A673 (cell line): ENCODE data around the gene NKIRAS2. TPM values are rescaled to one million over a fixed set of nuclear protein-coding genes. Genes with fewer than 3 reads are reported as not detected.
A peak's percentile ranks its signal among the peaks of the same experiment; 100 is the strongest.
"Not testable (repeated sequence)": the region's sequence is repeated elsewhere in the genome, so short reads cannot be mapped to it uniquely, and the experiment has no call there.

Experiments used
- BruUV-seq: library from RNA; stranded (reverse); fragments of 400-500 nt; replicated peaks from 2 replicates; lab custom pipeline; 2021; lab: Mats Ljungman, UMichigan
- CTCF ChIA-PET: fragments of 300-600 bp; sonication (Branson Sonifier 250); formaldehyde crosslinking; loops from one replicate; lab custom pipeline; 2022; ENCODE audit warnings: antibody characterized with exemption; lab: Charles Lee
- POLR2A ChIA-PET: fragments of 300-600 bp; sonication (Branson Sonifier 250); formaldehyde crosslinking; loops from one replicate; lab custom pipeline; 2022; ENCODE audit warnings: antibody characterized with exemption; ENCODE audit not compliant: low non-redundant PET; lab: Charles Lee
- DNase-seq: peaks from one replicate; pipeline ENCODE4 v3.0.0-alpha.2; 2015; ENCODE audit warnings: low spot score
- H3K27ac ChIP-seq: fragments of 200-600 bp; sonication (generic); 2 replicates; pipeline ENCODE4 v1.5.1; 2016; ENCODE audit warnings: mixed run types, low read depth, mild to moderate bottlenecking, mixed read lengths, antibody characterized with exemption, low read length; ENCODE audit not compliant: poor library complexity, severe bottlenecking
- H3K27me3 ChIP-seq: fragments of 200-600 bp; sonication (generic); replicated peaks from 2 replicates; pipeline ENCODE4 v1.6.1; 2017; ENCODE audit warnings: mixed run types, low read depth, mild to moderate bottlenecking, mixed read lengths, antibody characterized with exemption, low read length; ENCODE audit not compliant: insufficient read depth, poor library complexity
- H3K36me3 ChIP-seq: fragments of 200-600 bp; sonication (generic); 2 replicates; pipeline ENCODE4 v1.6.1; 2016; ENCODE audit warnings: mixed run types, mild to moderate bottlenecking, mixed read lengths, antibody characterized with exemption, low read length; ENCODE audit not compliant: insufficient read depth, poor library complexity, severe bottlenecking
- H3K4me1 ChIP-seq: fragments of 200-600 bp; sonication (generic); 2 replicates; pipeline ENCODE4 v1.6.1; 2017; ENCODE audit warnings: mixed run types, mild to moderate bottlenecking, mixed read lengths, antibody characterized with exemption, low read length; ENCODE audit not compliant: insufficient read depth, poor library complexity, severe bottlenecking
- H3K4me3 ChIP-seq: fragments of 200-600 bp; sonication (generic); 2 replicates; pipeline ENCODE4 v1.5.1; 2016; ENCODE audit warnings: low read depth, mixed run types, mild to moderate bottlenecking, mixed read lengths, low read length; ENCODE audit not compliant: poor library complexity, severe bottlenecking
- H3K9me3 ChIP-seq: fragments of 200-600 bp; sonication (generic); 2 replicates; pipeline ENCODE4 v1.6.1; 2016; ENCODE audit warnings: mixed run types, low read depth, mild to moderate bottlenecking, mixed read lengths, antibody characterized with exemption, low read length; ENCODE audit not compliant: poor library complexity, severe bottlenecking
- EZH2 ChIP-seq: fragments of 200-600 bp; sonication (generic); IDR thresholded peaks from 2 replicates; pipeline ENCODE4 v1.6.1; 2017; ENCODE audit warnings: borderline replicate concordance, low read depth, mild to moderate bottlenecking, mixed read lengths, antibody characterized with exemption, low read length; ENCODE audit not compliant: poor library complexity, severe bottlenecking
- intact Hi-C: fragments of 100-400 bp; cut with micrococcal nuclease; formaldehyde crosslinking; loops from one replicate; pipeline ENCODE4 v1.10.0; 2022; ENCODE audit not compliant: unreplicated experiment
- total RNA-seq: library from RNA; stranded (reverse); gene quantifications from 2 replicates; pipeline ENCODE4 v1.2.3, GENCODE V29; 2021
- TF ChIP-seq, protein P1 (sequence below): fragments of 300-800, 200-600 bp; sonication (generic); conservative IDR thresholded peaks from 2 replicates; pipeline ENCODE4 v1.5.1; 2017; ENCODE audit warnings: low read depth, mild to moderate bottlenecking, antibody characterized with exemption, low read length, moderate library complexity, mixed read lengths

Gene NKIRAS2
- total RNA-seq, 1 experiment from 2014 or later, result 28.7 TPM

DNA sequence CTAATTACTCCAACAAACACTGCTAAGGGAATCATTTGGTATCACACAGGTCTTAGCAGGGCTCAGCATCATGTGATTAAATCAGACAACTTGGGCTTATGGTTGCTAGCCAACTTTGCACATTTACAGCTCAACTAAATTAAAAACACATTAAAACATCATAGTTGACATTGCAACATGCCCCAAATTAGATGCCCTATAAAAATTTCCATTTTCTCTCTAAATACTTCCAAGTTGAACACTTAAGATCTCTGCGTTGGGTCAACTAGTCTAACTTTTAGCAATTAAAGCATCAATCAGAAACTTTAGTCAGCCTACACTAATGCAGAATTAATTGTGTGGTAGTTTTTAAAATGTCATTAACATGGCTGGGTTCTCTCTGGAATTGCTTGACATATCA lies 14.7 kb upstream of the NKIRAS2 start:
- Histone ChIP-seq H3K36me3 (no peaks in the 10 kb centered on the region), H3K27me3 (no peaks in the 10 kb centered on the region), H3K9me3 (no peaks in the 10 kb centered on the region), H3K27ac (no peak overlapping the region), H3K4me1 (no peaks in the 10 kb centered on the region), H3K4me3 (no peak overlapping the region)
- no peak for DNase-seq
- BruUV-seq, result no TSS peak
- intact Hi-C loops, result no loop called here
- no peak for TF ChIP-seq EZH2
- TF ChIP-seq, protein P1, sequence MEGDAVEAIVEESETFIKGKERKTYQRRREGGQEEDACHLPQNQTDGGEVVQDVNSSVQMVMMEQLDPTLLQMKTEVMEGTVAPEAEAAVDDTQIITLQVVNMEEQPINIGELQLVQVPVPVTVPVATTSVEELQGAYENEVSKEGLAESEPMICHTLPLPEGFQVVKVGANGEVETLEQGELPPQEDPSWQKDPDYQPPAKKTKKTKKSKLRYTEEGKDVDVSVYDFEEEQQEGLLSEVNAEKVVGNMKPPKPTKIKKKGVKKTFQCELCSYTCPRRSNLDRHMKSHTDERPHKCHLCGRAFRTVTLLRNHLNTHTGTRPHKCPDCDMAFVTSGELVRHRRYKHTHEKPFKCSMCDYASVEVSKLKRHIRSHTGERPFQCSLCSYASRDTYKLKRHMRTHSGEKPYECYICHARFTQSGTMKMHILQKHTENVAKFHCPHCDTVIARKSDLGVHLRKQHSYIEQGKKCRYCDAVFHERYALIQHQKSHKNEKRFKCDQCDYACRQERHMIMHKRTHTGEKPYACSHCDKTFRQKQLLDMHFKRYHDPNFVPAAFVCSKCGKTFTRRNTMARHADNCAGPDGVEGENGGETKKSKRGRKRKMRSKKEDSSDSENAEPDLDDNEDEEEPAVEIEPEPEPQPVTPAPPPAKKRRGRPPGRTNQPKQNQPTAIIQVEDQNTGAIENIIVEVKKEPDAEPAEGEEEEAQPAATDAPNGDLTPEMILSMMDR, result no peak
- POLR2A ChIA-PET, result interaction anchor here (0.6 kb wide), 1 partner anchor 12 kb away, joined by 3 read pairs; the partner anchor contains the start of gene DNAJC7
- CTCF ChIA-PET, result no interaction called here

DNA sequence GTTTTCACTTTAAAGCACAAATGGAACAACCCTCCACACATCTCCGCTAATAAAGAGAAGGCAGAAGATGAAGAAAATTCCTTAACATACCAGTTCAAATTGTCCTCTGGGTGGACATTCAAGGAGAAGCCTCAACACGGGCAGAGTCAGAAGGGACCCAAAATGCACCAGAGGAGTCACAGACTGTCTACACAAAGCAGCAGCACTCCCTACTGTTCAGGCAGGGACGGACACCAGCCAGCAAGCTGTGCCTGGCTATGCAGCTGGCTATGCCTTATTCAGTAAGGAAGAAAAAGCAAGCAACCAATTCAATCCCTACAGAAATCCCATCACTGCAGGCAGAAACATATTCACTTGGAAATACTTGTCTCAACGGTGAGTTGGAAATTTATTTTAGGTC lies 10.7 kb upstream of the NKIRAS2 start:
- intact Hi-C loops, result no loop called here
- no peaks in the 10 kb centered on the region for H3K9me3 ChIP-seq
- no peak for TF ChIP-seq EZH2
- TF ChIP-seq, protein P1, result no peak
- POLR2A ChIA-PET, result no interaction called here
- H3K4me1 ChIP-seq, result no peaks in the 10 kb centered on the region
- no peaks in the 10 kb centered on the region for H3K27me3 ChIP-seq
- DNase-seq, result no peak
- CTCF ChIA-PET, result no interaction called here
- BruUV-seq, result no TSS peak
- no peaks in the 10 kb centered on the region for H3K36me3 ChIP-seq
- H3K4me3 ChIP-seq, result no peak overlapping the region
- no peak overlapping the region for H3K27ac ChIP-seq

DNA sequence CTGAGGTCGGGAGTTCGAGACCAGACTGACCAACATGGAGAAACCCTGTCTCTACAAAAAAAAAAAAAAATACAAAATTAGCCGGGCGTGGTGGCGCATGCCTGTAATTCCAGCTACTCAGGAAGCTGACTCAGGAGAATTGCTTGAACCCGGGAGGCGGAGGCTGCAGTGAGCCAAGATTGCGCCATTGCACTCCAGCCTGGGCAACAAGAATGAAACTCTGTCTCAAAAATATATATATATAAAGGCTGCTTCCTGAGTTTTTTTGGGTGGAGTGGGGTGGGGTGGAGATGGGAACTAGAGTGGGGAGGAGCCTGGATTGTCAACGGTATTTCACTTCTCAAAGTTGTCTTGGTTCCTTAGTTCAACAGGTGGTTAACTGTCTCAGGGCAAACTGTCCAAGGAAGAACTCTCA lies 9.6 kb upstream of the NKIRAS2 start:
- H3K27me3 ChIP-seq, H3K9me3 ChIP-seq, H3K36me3 ChIP-seq, CTCF ChIA-PET, intact Hi-C loops, H3K4me1 ChIP-seq, DNase-seq, POLR2A ChIA-PET, H3K4me3 ChIP-seq, H3K27ac ChIP-seq, BruUV-seq: not testable (repeated sequence)

DNA sequence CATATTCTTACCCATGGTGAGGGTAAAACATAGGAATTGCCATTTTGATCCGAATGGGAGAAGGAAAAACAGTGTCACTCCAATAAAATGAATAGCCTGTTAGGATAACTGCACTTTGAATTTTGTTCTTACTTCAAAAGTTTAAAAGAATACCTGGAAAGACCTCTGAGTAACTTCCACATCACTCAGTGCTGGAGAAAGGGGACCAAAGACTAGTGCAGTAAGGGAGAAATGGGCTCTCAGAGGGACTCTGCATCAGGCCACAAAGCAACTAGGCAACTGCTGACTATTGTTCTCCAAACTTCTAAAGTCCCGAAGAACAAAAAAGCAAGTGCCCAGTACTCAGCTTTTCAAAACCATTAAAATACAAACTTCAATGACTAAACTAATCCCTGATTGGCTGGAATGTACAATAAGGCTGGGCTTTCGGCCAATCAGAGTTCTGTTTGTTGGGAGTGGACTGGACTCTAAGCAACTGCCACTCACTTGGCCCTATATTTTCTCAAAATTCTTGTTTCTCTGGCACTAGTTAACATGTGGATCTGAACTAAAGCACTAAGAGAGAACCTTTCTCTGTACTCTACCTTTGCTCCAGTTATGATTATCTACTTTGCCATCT lies 8.9 kb upstream of the NKIRAS2 start:
- Histone ChIP-seq H3K27ac (no peak overlapping the region), H3K4me1 (no peaks in the 10 kb centered on the region), H3K4me3 (no peak overlapping the region), H3K9me3 (no peaks in the 10 kb centered on the region), H3K27me3 (no peaks in the 10 kb centered on the region), H3K36me3 (no peaks in the 10 kb centered on the region)
- TF ChIP-seq, protein P1, result no peak
- TF ChIP-seq EZH2, result no peak
- no TSS peak for BruUV-seq
- peak; percentile 10 for DNase-seq
- intact Hi-C loops, result no loop called here
- POLR2A ChIA-PET, result no interaction called here
- CTCF ChIA-PET, result no interaction called here

DNA sequence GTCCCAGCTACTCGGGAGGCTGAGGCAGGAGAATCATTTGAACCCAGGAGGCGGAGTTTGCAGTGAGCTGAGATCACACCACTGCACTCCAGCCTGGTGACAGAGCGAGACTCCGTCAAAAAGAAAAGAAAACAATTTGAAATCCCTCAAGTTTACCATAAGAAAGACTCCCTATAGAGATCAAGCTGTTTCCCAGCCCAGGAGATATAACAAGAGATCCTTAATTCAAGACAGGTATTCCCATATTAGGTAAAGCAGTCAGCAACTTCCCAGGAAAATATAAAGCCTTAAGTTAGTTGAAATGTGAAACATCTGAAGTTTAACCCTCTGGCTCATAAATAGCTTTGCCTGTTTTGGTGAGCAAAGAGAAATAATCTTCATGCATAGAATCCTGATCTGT lies 7.5 kb upstream of the NKIRAS2 start:
- H3K4me1 ChIP-seq, DNase-seq, H3K4me3 ChIP-seq, H3K27me3 ChIP-seq, H3K27ac ChIP-seq, intact Hi-C loops, POLR2A ChIA-PET, H3K36me3 ChIP-seq, H3K9me3 ChIP-seq, CTCF ChIA-PET, BruUV-seq: not testable (repeated sequence)
